Type B pancreatic cell (in vitro differentiated cells): ENCODE data around the gene GRK5. TPM values are rescaled to one million over a fixed set of nuclear protein-coding genes. Genes with fewer than 3 reads are reported as not detected.

Experiments used
- DNase-seq: peaks from one replicate; pipeline ENCODE4 v3.0.0; 2021; ENCODE audit warnings: mixed read lengths; ENCODE audit not compliant: unreplicated experiment; ENCODE audit errors: extremely low spot score
- H3K27ac Mint-ChIP-seq: 2 replicates; pipeline ENCODE4 v1.8.0; 2021; ENCODE audit warnings: mild to moderate bottlenecking, mixed read lengths
- H3K27me3 Mint-ChIP-seq: 2 replicates; pipeline ENCODE4 v1.8.0; 2021; ENCODE audit warnings: mixed read lengths
- H3K36me3 Mint-ChIP-seq: 2 replicates; pipeline ENCODE4 v1.8.0; 2021; ENCODE audit warnings: mixed read lengths
- H3K4me1 Mint-ChIP-seq: one replicate; pipeline ENCODE4 v1.8.0; 2021; ENCODE audit warnings: mixed read lengths; ENCODE audit not compliant: unreplicated experiment
- H3K4me3 Mint-ChIP-seq: 2 replicates; pipeline ENCODE4 v1.8.0; 2021; ENCODE audit warnings: mild to moderate bottlenecking, mixed read lengths
- H3K9me3 Mint-ChIP-seq: 2 replicates; pipeline ENCODE4 v1.8.0; 2021; ENCODE audit warnings: mixed read lengths
- total RNA-seq: library from RNA; stranded (reverse); gene quantifications from 2 replicates; pipeline ENCODE4 v1.2.1, GENCODE V29; 2021; ENCODE audit warnings: low replicate concordance
- TF ChIP-seq, protein P1 (sequence below): fragments of 200-600 bp; sonication (generic); conservative IDR thresholded peaks from 2 replicates; pipeline ENCODE4 v1.5.0; 2021; ENCODE audit warnings: antibody characterized with exemption, mild to moderate bottlenecking

The GRK5 gene
- total RNA-seq, 1 donor from 2014 or later: 24.8 TPM

DNA sequence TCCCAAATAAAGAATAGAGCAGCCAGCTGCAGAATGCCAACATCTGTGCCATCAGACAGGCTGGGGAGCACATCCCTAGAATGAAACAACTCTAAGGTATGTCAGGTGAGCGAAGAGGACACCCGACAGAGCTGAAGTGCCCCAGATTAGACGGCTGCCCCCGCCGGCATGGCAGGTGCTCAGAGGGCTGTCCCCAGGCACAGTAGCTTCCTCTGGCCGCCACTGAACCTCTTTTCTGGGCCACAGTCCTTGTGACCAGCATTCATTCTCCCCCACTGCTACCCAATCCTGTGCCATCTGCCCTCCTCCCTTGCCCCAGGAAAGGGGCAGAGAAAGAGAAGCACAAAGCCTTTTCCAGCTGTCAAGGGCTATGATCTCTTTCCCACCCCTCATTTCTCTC lies 293.4 kb downstream of the GRK5 start:
- no peak for DNase-seq
- Mint-ChIP-seq H3K9me3 (no peaks in the 10 kb centered on the region), H3K4me3 (no peak overlapping the region), H3K4me1 (peaks cover 19% of the 10 kb centered on the region), H3K27me3 (peaks cover 11% of the 10 kb centered on the region), H3K27ac (no peak overlapping the region), H3K36me3 (no peaks in the 10 kb centered on the region)
- TF ChIP-seq, protein P1, sequence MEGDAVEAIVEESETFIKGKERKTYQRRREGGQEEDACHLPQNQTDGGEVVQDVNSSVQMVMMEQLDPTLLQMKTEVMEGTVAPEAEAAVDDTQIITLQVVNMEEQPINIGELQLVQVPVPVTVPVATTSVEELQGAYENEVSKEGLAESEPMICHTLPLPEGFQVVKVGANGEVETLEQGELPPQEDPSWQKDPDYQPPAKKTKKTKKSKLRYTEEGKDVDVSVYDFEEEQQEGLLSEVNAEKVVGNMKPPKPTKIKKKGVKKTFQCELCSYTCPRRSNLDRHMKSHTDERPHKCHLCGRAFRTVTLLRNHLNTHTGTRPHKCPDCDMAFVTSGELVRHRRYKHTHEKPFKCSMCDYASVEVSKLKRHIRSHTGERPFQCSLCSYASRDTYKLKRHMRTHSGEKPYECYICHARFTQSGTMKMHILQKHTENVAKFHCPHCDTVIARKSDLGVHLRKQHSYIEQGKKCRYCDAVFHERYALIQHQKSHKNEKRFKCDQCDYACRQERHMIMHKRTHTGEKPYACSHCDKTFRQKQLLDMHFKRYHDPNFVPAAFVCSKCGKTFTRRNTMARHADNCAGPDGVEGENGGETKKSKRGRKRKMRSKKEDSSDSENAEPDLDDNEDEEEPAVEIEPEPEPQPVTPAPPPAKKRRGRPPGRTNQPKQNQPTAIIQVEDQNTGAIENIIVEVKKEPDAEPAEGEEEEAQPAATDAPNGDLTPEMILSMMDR: no peak

DNA sequence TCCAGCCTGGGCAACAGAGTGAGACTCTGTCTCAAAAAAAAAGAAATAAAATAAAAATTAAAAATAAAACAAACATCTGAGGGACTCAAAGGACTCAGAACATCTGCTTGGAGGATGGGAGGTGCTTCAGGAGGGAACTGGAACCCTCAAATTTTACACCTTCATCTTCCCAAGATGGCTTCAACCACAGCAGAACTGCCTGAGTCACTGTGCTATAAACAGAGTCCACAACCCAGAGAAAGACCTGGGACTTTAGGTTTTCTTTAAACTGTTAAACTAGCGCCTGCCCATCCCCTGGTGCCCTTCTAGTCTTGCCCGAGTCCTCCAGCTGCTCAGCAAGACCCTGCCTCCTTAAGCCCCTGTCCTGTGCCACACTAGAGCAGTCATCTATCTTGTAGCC lies 294.3 kb downstream of the GRK5 start:
- TF ChIP-seq, protein P1: no peak
- no peak overlapping the region for H3K4me3 Mint-ChIP-seq
- DNase-seq: no peak
- H3K9me3 Mint-ChIP-seq: no peaks in the 10 kb centered on the region
- peaks cover 11% of the 10 kb centered on the region for H3K27me3 Mint-ChIP-seq
- no peaks in the 10 kb centered on the region for H3K36me3 Mint-ChIP-seq
- no peak overlapping the region for H3K27ac Mint-ChIP-seq
- H3K4me1 Mint-ChIP-seq: peaks cover 19% of the 10 kb centered on the region

DNA sequence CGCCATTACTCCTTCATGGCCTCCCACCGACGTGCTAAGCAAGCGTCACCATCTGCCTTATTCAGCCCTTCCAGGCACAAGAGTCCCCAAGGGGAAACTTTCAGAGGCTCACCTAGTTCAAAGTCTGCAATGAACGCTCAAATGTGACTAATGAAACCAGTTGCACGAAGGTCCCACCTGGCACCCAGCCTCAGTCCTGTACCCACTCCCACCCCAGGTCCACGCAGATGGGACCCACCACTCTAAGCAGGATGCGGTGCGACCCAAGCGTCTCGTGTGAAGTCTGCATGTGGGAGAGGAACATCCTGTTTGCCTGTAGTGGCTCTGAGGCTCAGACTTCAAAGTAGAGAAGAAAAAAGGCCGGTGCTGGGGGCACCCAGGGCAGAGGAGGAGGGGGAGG lies 294.8 kb downstream of the GRK5 start:
- no peak overlapping the region for H3K4me3 Mint-ChIP-seq
- no peaks in the 10 kb centered on the region for H3K9me3 Mint-ChIP-seq
- TF ChIP-seq, protein P1: no peak
- peaks cover 11% of the 10 kb centered on the region for H3K27me3 Mint-ChIP-seq
- H3K27ac Mint-ChIP-seq: no peak overlapping the region
- no peak for DNase-seq
- peaks cover 19% of the 10 kb centered on the region for H3K4me1 Mint-ChIP-seq
- no peaks in the 10 kb centered on the region for H3K36me3 Mint-ChIP-seq

DNA sequence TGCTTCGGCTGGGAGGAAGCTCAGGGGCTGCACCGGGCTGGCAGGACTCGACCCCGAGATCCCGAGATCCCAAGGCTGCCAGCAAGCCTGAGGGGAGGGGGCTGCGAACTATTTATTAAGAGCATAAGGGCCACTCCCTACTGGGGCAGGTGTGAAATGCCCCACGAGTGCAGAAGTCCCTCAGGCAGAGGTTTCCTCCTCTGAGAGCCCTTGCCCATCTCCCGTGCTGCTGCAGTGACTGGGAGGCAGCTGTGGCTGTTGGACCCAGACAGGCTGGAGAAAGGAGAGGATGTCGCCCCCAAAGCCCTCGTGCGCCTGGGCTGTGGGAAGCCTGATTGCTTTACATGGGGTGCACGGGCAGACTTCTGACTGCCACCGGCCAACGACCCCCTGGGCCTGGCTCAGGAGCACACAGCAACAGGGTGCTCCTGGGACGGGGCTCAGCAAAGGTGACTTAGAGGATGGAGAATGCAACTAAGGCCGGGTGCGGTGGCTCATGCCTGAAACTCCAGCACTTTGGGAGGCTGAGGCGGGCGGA lies 295.3 kb downstream of the GRK5 start:
- TF ChIP-seq, protein P1: no peak
- Mint-ChIP-seq H3K4me1 (peaks cover 19% of the 10 kb centered on the region), H3K4me3 (no peak overlapping the region), H3K36me3 (no peaks in the 10 kb centered on the region), H3K27ac (no peak overlapping the region), H3K9me3 (no peaks in the 10 kb centered on the region), H3K27me3 (peaks cover 11% of the 10 kb centered on the region)
- DNase-seq: no peak

DNA sequence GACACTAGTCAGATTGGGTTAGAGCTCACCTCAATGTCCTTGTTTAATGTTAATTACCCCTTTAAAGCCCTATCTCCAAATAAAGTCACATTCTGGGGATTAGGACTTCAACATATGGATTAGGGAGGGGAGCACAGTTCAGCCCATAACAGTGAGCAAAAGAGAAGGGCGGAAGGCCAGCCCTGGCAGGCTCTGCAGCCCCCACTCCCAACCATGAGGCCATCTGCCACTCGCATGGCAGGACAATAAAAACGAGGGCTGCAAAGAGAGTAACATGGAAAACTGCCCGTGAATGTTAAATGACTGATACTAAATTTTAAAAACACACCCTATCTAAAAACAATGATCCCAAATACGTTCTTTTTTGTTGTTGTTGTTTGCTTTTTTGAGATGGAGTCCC lies 296.4 kb downstream of the GRK5 start:
- no peak for DNase-seq
- no peak overlapping the region for H3K27ac Mint-ChIP-seq
- H3K27me3 Mint-ChIP-seq: peaks cover 11% of the 10 kb centered on the region
- H3K4me1 Mint-ChIP-seq: peaks cover 19% of the 10 kb centered on the region
- TF ChIP-seq, protein P1: no peak
- H3K36me3 Mint-ChIP-seq: no peaks in the 10 kb centered on the region
- H3K4me3 Mint-ChIP-seq: no peak overlapping the region
- H3K9me3 Mint-ChIP-seq: no peaks in the 10 kb centered on the region

DNA sequence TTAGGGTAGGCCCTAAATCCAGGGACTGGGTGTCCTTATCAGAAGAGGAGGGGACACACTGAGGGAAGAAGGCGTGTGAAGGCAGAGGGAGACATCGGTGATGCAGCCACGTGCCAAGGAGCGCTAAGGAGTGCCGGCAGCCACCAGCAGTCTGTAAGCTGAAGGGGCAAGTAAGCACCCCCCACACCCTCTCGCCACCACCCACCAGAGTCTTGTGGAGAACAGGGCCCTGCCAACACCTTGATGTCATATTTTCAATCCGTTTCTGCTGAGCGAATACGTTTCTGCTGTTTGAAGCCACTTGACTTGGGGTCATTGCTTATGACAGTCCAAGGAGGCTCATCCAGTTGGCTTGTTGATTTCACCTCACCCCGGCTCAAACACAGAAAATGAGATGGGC lies 297.3 kb downstream of the GRK5 start:
- TF ChIP-seq, protein P1: no peak
- Mint-ChIP-seq H3K27ac (no peak overlapping the region), H3K4me1 (peaks cover 13% of the 10 kb centered on the region), H3K27me3 (peaks cover 11% of the 10 kb centered on the region), H3K9me3 (no peaks in the 10 kb centered on the region), H3K4me3 (no peak overlapping the region), H3K36me3 (no peaks in the 10 kb centered on the region)
- DNase-seq: no peak
